CD4-positive, alpha-beta T cell treated with Interleukin-4 for 4 hours (primary cell): ENCODE data around the gene NWD2.

Experiments
- DNase-seq: peaks from one replicate; pipeline ENCODE4 v3.0.0-alpha.2; 2020

Gene NWD2

GRCh38 chr4:37443137-37443536 is 198.6 kb downstream of the NWD2 start:
- no peak for DNase-seq

GRCh38 chr4:37445023-37445422 is 200.5 kb downstream of the NWD2 start:
- no peak for DNase-seq

GRCh38 chr4:37446016-37446415 is 201.5 kb downstream of the NWD2 start:
- DNase-seq = no peak

GRCh38 chr4:37447886-37448285 is 203.3 kb downstream of the NWD2 start:
- DNase-seq = no peak

- DNase-seq = no peak
Measured at GRCh38 chr4:37450309-37450708, 205.8 kb downstream of the NWD2 start.

GRCh38 chr4:37450911-37451310 is 206.4 kb downstream of the NWD2 start:
- no peak for DNase-seq

- DNase-seq = no peak
Measured at GRCh38 chr4:37451656-37452055, 207.1 kb downstream of the NWD2 start.

GRCh38 chr4:37452952-37453280 is 208.4 kb downstream of the NWD2 start:
- peak; percentile 15 for DNase-seq

- peak; percentile 1 for DNase-seq
Measured at GRCh38 chr4:37453281-37453998, 208.9 kb downstream of the NWD2 start.

GRCh38 chr4:37453999-37454800 is 209.7 kb downstream of the NWD2 start:
- no peak for DNase-seq

- DNase-seq = no peak
Measured at GRCh38 chr4:37455301-37456131, 211.0 kb downstream of the NWD2 start.

GRCh38 chr4:37461801-37462200 is 217.3 kb downstream of the NWD2 start:
- DNase-seq = no peak

GRCh38 chr4:37463033-37463856 is 218.7 kb downstream of the NWD2 start:
- DNase-seq = no peak

GRCh38 chr4:37464373-37465128 is 220.0 kb downstream of the NWD2 start:
- no peak for DNase-seq

GRCh38 chr4:37465296-37465695 is 220.8 kb downstream of the NWD2 start:
- no peak for DNase-seq

- no peak for DNase-seq
Measured at GRCh38 chr4:37465845-37466244, 221.3 kb downstream of the NWD2 start.

GRCh38 chr4:37467223-37467622 is 222.7 kb downstream of the NWD2 start:
- no peak for DNase-seq

GRCh38 chr4:37467824-37468223 is 223.3 kb downstream of the NWD2 start:
- DNase-seq = no peak

- DNase-seq = no peak
Measured at GRCh38 chr4:37469286-37469685, 224.7 kb downstream of the NWD2 start.

- no peak for DNase-seq
Measured at GRCh38 chr4:37470245-37470644, 225.7 kb downstream of the NWD2 start.

GRCh38 chr4:37471093-37471492 is 226.6 kb downstream of the NWD2 start:
- no peak for DNase-seq

- DNase-seq = no peak
Measured at GRCh38 chr4:37471971-37472370, 227.4 kb downstream of the NWD2 start.
